NCI-H748 (cell line): Measurements from ENCODE around the gene PBX3.

Experiments used
- DNase-seq: peaks from one replicate; lab custom pipeline; 2025; ENCODE audit not compliant: unreplicated experiment; lab: John Stamatoyannopoulos, UW

Gene PBX3

DNA sequence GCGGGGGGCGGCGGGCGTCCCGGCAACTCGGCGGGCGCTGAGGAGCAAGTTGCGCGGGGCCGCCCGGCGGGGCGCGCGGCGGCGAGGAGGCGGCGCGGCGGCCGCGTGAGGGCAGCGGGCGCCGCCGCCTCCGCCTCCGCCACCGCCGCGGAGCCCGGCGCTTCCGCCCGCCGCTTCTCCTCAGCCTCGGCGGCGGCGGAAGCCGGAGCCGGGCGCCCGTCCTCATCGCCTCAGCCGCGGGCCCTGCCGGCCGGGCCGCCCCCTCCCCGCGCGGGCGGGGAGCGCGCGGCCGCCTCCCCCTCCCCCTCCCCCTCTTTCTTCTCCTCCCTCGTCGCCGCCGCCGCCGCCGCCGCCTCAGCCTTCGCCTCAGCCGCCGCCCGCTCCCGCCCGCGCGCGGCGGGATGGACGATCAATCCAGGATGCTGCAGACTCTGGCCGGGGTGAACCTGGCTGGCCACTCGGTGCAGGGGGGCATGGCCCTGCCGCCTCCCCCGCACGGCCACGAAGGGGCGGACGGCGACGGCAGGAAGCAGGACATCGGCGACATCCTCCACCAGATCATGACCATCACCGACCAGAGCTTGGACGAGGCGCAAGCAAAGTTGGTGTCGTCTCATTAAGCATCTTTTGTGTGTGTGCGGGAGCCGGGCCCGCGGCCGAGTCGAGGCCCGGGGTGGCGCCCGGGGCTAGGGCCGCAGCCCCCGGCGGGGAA is at the start of gene PBX3:
Gene PBX3 (plus strand): TSS at position 321 of the 712 bp plus-strand sequence.
- DNase-seq = peak; percentile 70

DNA sequence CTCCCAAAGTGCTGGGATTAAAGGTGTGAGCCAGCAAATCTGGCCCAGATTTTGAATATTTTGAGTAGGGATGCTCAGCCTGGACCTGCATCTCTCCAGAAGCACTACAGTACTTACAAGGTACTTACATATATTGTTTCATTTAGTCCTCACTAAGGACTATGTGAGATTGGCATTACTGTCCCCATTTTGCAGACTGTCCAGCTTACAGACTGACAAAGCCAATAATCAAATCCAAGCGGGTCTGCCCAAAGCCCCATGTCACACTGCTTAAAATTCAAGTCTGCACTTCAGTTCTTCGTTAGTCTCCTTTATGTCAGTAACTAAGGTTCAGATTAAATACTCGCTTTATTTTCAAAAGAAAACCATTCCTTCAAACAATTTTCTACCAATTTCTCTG is 47.3 kb upstream of the PBX3 start:
- no peak for DNase-seq

DNA sequence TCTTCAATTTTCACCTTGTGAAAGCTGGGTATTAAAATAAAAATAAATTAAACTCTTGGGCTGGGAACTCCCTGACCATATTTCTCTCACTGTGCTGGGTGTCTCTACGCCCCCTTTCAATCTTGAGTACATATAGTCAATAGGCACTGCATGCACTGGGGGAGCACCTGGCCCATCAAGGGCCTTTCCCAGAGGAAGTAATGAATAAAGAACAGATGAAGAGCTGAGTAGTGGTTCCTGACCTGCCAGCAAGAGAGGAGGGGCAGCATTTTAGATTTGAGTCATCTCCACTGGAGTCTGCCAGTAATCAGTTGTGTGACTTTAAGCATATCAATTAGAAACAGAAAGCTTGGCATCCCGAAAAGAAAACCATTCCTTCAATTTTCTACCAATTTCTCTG is 46.4 kb upstream of the PBX3 start:
- no peak for DNase-seq

DNA sequence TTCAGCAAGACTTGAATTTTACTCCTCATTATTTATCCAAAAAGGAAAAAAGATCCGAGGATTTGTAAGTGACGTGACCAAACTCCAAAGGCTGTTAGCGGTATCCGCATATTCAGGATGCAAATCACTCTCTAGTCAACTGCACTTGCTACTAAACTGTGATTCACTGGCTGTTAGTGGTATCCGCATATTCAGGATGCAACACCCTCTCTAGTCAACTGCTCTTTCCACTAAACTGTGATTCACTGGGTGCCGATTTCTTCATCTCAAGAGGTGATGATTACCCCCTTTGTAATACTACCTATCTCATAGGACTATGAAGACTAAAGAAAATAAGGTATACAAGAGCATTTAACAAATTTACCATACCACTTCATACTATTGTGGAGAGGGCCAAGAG is 45.8 kb upstream of the PBX3 start:
- DNase-seq = no peak

DNA sequence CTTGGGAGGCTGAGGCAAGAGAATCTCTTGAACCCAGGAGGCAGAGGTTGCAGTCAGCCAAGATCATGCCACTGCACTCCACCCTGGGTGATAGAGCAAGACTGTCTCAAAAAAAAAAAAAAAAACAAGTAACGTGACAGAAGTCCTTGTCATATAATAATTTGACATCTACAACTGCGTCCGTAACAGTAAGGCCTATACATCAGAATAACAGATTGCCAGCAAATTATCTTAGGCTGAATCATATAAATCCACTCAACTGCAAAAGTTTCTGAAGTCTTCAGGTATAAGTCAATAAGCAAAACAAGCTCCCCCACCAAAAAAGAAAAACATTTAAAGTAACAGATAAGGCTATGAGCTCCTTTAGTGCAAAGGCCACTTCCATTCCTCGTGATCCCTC is 43.5 kb upstream of the PBX3 start:
- no peak for DNase-seq

DNA sequence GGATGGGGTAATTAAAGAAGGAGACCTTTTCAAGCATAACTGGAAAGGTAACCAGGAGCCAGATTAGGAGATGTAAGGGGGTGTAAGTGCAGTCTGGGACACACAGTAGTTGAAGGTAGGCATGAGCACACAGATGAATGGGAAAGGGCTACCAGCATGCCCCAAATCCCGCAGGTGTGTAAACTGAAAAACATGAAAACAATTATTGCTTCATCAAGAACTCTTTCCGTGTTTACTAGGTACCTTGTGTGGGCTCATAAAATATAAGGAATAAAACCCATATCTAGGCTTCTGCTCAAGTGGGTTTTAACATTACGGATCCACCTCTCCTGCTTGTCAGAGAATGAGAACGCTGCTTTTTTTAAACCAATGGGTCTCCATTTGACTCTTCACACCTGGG is 41.3 kb upstream of the PBX3 start:
- DNase-seq = no peak

DNA sequence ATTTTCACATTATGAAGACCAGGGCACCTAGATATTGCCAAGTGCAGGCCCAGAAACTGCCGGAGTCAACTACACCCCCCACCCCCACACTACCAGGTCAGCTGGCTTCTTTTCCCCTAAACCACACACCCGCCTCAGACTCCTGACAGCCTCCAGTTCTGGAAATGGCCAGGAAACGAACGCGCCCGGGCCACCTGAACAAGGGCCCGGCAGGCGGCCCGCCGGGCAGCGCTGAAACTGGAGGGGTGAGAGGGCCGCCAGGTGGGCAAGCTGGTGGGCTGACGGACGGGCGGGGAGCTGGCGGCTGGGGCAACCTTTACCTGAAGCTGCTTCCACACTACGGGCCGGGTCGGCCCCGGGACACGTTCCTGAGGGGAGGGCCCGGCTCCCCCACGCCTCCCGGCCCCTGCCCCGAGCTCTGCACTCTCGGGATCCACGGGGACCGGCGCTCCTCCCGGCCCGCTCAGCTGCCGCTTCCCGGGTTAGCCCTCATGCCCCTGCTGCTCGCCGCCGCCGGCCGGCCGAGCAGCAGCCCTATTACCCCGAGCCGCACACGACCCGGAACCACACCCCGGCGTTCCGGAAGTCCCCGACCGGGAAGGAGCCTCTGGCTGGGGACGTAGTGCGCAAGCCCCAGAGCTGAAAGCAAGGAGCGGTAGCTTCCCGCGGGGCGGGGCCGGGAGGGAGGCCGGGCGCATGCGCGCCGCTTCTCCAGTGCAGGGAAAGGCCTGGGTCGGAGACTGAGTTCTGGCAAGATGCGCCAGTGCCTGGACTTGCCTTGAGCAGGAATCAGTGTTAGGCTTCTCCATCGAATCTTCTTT is 40.3 kb upstream of the PBX3 start, which contains the start of gene MAPKAP1:
Gene MAPKAP1 (minus strand): TSS at position 558 of the 821 bp plus-strand sequence. CDS start 34,634 bp downstream, outside the sequence.
- DNase-seq = peak; percentile 98

DNA sequence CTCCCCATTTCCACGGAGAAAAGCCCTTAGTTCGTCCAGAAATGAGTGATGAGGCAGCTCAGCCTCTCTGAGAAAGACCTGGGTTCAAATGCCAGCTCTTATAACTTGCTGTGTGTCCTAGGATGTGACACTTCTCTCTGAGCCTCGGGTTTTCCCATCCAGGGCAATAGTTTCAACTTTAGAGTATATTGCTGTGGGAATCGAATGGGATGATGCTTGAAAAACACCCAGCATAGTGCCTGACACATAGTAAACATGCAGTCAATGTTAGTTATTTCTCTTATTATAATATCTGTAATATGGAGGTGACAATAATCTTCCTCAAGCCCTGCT is 39.7 kb upstream of the PBX3 start:
- no peak for DNase-seq

DNA sequence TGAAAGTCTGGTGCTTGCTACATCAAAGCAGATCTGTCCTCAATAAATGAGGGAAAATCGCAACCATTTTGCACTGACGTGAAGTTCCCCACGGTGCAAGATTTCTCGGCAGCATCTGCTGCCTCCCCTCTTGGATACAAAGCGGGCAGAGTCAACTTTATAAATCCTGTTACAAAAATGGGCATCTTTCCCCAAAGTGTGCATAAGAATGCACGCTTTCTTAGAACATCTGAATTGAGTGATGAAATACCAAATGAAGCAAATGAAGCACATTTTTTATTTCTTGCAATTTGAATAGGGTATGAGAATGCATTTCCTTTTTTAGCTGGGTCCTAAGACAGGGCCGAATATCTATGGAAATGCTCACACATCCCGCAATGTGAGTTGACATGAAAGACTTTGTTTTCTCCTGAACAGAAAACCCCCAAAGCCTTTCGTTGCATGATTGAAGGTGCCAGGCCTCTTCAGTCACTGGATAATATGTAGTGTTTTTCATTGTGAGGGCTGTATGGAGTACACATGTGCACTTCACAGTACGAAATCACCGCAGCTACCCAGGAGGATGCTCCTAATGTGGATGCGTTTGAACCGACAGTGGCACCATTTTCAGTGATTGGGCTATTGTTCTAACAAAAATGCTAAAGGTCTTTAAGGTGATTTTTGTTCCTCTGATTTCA is 20.6 kb upstream of the PBX3 start:
- DNase-seq = no peak

DNA sequence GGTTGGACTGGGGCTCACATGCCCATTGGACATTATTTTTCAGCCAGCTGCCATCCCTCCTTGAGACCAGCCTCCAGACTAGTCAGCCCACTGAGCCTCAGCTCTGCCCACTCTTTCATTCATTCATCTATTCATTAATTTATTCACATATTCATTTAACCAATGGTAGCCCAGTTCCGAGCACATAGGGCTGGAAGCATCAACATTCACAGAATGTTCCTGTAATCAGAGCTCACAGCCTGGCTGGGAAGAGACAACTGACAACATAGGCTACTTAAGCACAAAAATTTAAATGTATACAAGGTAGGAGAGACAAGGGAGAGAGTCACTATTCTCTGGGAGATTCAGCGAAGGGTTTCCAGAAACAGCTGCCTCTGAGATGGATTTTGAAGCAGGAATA is 17.0 kb upstream of the PBX3 start:
- no peak for DNase-seq

DNA sequence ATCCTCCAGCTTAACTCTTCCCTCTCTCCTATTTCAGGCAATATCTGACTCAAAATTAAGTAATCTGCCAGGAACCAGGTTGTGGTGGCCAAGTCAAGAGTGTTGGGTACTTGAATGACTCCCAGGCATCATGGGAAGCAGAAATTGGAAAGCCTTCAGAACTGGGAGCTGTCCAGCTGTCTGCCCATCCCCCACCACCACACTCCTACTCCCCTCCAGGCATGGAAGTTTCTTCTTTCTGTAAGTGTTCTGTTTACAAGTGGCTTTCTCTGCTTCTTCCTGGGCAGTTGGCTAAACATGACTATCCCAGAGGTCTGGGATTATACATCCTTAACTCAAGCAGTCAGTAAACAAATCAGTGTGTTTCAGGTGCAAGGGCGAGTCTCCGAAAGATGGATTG is 14.6 kb upstream of the PBX3 start:
- no peak for DNase-seq

DNA sequence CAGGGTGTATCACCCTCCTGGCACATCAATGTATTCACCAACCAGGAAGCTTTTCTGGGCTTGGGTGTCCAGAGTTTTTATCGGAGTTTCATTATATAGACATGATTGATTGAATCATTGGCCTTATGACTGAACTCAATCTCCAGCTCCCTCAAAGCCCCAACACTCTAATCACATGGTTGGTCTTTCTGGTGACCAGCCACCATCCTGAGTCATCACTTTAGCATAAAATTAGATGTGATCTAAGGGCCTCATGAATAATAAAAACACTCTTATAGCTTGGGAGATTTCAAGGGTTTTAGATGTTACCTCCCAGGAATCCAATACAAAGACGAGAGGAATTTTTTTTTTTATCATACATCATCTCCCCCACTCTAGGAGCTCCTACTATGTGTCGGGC is 7.7 kb upstream of the PBX3 start:
- no peak for DNase-seq

DNA sequence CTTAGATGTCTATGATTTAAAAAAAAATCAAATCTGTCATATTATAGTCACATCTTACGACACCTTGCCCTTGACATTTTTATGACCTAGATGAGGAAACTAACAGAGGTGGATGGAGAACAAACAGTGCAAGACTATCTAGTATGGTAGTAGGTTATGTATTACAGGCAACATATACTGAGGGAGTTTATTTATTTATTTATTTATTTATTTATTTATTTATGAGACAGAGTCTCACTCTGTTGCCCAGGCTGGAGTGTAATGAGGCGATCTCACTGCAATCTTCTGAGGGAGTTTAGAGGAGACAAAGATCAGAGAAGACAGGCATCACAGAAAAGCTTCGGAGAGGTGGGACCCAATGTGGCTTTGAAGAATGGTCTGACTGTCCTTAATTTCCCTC is 4.5 kb upstream of the PBX3 start:
- no peak for DNase-seq

DNA sequence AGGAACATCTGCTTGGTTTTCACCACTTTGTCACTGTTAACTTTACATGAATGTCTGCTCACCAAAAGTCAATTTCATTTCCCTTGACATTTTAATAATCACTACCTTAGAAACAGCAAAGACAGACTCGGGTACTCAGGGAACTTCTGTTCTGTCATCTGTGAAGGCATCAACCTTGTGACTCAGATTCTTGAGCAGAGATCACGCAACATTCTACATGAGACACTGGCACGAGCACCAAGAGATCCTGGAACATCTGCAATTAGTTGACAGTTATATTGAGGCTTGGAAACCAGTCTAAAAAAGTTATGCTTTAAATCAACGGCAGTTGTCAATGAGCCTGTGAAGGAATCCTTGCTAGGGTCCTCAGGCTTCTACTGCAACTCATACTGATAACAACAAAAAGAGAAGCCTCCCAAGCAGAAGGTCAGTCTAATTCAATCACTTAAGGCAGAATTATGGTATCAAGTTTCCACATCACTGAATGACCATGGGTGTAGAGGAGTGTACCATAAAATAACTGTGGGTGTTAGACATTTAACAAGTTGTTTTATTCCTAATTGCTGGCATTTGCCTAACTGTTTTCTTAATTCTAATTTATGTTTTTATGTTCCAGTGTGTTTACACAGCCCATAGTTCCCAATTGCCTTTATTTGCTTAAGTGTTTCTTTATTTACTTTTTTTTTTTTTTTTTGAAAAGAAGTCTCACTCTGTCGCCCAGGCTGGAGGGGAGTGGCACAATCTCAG is 3.3 kb upstream of the PBX3 start:
- peak; percentile 84 for DNase-seq

DNA sequence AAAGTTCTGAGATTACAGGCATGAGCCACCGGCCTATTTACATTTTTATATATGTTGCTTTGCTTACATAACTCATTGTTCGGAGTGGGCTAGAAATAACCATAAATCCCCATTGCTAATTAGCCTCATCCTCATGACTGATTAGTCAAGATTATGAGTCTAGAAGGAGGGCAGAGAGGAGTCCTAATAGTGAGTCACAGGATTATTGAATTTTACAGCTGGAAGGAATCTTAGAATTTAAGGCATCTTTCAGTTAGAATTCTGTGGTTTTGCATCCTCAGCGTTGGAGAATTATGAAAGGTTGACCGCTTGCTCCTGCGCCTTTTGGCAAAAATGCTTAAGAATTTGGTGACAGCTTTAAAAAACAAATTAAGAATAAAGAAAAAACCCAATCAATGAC is 2.6 kb upstream of the PBX3 start:
- DNase-seq = no peak

DNA sequence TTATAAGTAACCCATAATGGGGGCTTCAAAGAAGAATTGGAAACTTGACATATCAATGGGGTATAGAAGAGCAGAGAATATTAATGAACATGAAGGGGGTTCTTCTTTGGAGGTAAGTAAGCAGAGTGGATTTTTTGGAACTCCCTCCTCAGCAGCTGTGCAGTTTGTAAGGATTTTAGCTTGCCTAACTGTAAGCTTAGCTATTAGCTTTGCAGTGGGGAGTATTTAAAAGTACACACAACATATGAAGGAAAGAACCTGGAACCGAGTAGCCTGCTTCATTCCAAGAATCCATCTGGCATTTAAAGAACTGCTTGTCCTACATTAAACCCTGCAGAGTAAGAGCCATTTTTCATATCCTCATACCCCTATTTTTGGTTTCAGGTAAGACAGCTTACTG is 2.2 kb upstream of the PBX3 start:
- DNase-seq = no peak

DNA sequence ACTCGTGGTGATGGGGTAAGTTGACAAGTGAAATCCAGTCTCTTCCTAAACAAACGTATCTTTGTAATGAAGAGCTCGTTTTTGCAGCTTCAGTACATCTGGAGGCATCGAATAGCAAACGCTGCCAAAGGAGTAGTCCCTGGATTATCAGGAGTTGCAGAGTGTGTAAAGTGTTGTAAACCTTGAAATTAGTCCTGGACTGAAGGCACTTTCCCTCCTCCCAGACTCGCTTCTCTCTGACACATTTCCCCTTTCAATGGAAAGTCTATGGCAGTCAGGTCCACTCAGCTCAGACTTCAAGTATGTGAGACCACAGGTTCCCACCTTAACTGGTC is 1.5 kb upstream of the PBX3 start:
- DNase-seq = no peak

DNA sequence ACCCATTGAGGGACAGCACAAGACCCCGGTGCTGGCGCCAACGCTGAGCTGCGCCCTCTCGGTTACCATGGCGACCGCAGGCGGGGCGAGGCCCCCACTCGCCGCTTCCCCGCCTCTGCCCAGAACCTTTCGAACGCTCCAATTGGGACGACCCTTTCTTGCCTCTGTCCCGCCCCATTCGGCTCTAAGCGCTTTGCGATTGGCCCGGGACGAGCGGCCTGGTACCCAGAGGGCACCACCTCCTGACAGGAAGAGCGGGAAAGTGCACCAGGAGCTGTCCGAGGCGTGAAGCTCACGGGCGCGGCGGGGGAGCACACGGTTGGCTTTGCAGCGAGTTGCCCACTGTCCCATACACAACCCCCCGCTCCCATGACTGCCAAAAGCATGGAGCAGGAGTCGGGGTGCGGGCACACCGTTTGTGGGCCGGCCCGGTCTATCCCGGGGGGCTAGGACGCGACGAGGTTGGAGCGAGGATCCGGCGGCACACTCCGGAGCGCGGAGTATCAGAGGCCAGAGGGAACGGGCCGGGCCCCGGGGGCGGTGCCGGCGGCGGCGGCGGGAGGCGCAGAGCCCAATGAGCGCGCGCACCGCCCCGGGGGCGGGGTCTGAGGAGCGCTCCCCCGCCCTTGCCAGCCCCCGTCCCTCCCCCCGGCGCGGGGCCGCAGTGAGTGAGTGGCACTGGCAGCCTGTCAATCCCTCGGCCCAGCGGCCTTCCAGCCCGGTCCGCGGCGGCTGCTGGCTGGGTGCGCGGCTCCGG is 978 bp upstream of the PBX3 start:
- DNase-seq = peak; percentile 99

DNA sequence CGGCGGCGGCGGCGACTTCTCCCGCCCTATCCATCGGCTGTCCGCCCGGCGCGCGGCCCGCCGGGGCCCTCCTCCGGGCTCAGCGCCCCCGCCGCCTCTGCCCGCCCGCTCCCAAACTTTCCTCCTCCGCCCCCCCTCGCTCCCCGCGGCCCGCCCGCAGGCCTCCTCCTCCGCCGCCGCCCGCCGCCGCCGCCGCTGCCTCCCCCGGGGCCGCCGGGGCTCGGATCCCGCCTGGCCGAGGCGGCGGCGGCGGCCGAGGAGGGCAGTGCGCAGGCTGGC is 460 bp upstream of the PBX3 start:
- no peak for DNase-seq

DNA sequence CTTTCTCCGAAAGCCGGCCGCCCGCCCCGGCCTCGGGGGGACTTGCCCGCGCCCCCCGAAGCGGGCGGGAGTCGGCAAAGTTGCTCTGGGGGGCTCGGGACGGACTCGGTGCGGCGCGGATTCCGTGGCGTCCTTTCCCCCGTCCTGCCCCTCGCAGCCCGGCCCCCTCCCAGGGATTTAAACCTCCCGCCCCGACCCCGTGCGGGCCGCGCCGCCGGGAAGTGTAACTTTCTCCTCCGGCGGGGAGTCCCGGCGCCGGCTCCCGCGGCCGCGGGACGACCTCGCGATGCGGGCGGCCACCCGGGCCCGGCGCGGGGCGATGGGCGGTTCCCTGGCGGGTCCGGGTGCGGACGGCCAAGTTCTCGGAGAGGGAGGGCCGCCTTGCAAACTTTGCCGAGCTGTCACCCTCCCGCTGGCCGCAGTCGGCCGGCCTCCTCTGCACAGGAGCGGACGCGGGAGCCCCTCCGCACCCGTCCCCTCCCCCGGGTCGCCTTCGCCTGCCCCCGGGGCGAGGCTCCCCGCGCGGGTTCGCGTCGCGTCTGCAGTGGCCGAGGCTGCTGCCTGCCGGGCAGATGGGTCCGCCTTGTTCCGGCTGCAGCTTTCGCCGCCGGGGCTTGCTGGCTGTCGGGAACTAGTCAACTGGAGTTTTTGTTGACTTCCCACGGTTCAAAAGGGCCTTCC is 732 bp downstream of the PBX3 start:
- peak; percentile 47 for DNase-seq
